GDM1 (cell line): ENCODE data around the gene SEL1L3.

Experiments
- DNase-seq: peaks from one replicate; lab custom pipeline; 2025; lab: John Stamatoyannopoulos, UW

Gene SEL1L3

GRCh38 chr4:25729564-25729963 is 133.2 kb downstream of the SEL1L3 start:
- no peak for DNase-seq

- no peak for DNase-seq
These were observed 133.9 kb downstream of the SEL1L3 start for GRCh38 chr4:25728886-25729285.

GRCh38 chr4:25727711-25728493 is 134.9 kb downstream of the SEL1L3 start:
- DNase-seq = no peak

GRCh38 chr4:25725870-25726269 is 136.9 kb downstream of the SEL1L3 start:
- no peak for DNase-seq

DNA sequence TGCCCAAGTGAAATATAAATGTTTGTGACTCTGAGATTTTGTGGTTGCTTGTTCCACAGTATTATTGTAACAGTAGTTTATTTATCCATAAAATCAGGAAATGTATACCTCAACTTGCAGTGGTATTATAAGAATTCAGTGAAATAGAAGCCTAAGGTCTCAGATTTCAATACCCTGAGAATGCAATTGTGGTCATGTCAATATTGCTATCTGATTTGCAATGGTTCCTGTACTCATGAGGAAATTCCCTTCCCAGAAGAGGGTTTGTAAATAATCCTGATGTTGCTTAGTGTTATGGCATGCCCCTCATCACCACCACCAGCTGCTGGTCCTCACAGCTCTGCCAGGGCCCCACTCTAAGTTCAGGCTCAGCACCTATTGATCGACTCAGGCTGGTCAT is 139.4 kb downstream of the SEL1L3 start:
- no peak for DNase-seq

DNA sequence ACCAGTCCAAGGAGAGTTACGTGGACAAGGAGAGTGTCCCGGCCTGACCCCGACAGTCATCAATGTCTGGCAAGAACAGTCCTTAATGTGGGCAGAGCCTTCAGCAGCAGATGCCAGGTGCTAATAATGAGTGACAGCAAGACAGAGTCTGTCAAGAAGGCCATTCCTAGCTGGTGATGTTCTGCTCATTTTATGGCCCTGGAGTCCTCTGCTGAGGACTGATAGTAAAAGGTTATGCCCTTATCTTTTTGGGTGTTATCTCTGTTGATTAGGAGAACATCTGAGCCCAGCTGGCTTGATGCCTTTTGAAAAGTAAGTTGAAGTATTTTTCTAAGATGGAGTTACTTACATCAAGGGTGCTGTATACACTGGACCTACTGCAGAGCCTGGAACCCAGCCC is 139.8 kb downstream of the SEL1L3 start:
- no peak for DNase-seq

GRCh38 chr4:25713812-25714211 is 149.0 kb downstream of the SEL1L3 start:
- no peak for DNase-seq

DNA sequence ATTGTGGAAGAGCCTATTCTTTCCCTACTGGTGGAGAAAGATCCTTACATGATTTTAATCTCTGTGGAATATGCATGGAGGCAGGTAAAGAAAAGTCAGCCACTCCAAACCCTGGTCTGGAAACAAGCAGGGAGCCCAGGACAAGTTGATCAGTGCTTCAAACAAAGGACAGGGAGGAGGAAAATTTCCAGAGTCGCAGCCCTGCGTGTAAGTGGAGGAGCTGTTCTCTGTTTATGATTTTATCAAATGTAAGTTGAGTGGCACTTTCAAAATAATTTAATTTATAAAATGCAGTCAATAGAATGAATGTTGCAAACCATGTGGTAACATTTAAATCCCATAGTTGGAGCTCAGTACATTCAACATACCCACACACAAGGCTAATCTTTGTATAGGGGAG is 150.2 kb downstream of the SEL1L3 start:
- no peak for DNase-seq

GRCh38 chr4:25710637-25711036 is 152.2 kb downstream of the SEL1L3 start:
- DNase-seq = no peak

DNA sequence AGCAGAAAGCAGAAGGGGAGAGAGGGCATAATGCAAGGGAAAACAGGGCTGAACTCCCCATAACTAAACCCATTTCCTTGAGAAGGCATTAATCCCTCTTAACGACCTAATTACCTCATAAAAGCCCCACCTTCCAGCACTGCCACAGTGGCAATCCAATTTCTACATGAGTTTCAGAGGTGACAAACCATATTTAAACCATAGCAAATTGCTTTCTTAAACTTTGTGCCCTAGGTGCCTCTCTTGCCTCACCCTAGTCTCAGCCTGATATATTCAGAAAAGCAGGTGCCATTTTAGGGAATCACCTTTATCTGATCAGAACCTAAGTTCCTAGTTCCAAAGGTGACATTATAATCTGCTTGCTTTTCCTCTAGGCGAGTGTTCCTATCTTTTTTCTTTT is 158.3 kb downstream of the SEL1L3 start:
- DNase-seq = no peak

GRCh38 chr4:25703731-25704388 is 158.9 kb downstream of the SEL1L3 start:
- no peak for DNase-seq

GRCh38 chr4:25702848-25703247 is 159.9 kb downstream of the SEL1L3 start:
- no peak for DNase-seq

DNA sequence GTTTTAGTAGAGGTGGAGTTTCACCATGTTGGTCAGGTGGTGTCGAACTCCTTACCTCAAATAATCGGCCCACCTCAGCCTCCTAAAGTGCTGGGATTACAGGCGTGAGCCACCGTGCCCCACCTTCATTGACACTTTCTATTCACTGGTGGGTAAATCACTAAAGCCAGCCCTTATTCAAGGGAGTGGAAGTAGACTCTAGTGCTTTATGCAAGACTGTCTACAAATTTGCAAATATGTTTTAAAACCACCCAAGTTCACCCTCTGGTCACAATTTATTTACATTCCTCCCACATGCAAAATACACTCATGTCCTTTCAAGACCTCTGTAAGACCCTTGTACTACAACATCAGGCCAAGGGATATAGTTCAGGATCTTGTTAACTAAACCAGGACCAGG is 162.1 kb downstream of the SEL1L3 start:
- no peak for DNase-seq

DNA sequence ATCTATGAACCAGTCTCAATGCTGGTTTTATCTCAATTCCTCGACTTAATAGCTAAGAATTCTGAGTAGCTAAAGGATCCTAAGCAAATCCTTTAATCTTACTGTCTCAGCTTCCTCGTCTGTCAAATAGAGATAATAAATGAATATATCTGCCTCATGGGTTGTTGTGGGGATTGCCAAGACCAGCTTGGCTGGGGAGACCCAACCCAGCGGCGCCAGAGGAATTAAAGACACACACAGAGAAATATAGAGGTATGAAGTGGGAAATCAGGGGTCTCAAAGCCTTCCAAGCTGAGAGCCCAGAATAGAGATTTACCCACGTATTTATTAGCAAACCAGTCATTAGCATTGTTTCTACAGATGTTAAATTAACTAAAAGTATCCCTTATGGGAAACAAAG is 165.3 kb downstream of the SEL1L3 start:
- DNase-seq = no peak
